Pancreas (tissue), 10 donors: Measurements from ENCODE around the gene PDK2. TPM values are rescaled to one million over a fixed set of nuclear protein-coding genes. Genes with fewer than 3 reads are reported as not detected.

ENCODE experiments used
- ATAC-seq, 4 donors: fragments of 200-7000 bp; cut with Tn5 transposase; one replicate each; pipeline versions ENCODE4 v1.8.0 to v1.9.1; 2020; ENCODE audit warnings: mild to moderate bottlenecking in 4 of 4, moderate library complexity in 4 of 4
- DNase-seq, 6 donors: peaks; one replicate each; pipeline ENCODE4 v3.0.0-alpha.2; 2020
- FAIRE-seq: peaks from 2 replicates; lab custom pipeline; 2012; peaks lifted over from hg19 to GRCh38; lab: Jason Lieb, UNC
- H3K27ac ChIP-seq, 4 donors: fragments of 200-600 bp; sonication (generic); 1 replicate in 3 of 4; 2 replicates in 1 of 4; pipeline versions ENCODE4 v1.5.0 to v1.8.0; 2020
- H3K27me3 ChIP-seq, 4 donors: fragments of 200-600 bp; one replicate each; pipeline ENCODE4 v1.8.0; 2021
- H3K36me3 ChIP-seq, 3 donors: fragments of 200-600 bp; sonication (generic) in 1 of 3; one replicate each; pipeline versions ENCODE4 v1.5.0 to v1.8.0; 2020 to 2021
- H3K4me1 ChIP-seq, 3 donors: fragments of 200-600 bp; one replicate each; pipeline ENCODE4 v1.8.0; 2021
- H3K4me3 ChIP-seq, 4 donors: fragments of 200-600 bp; sonication (generic) in 2 of 4; one replicate each; pipeline versions ENCODE4 v1.5.0 to v1.8.0; 2020 to 2021
- H3K9me3 ChIP-seq, 4 donors: fragments of 200-600 bp; one replicate each; pipeline ENCODE4 v1.8.0; 2021
- CTCF ChIP-seq, 4 donors: fragments of 200-600 bp; sonication (generic) in 3 of 4; IDR thresholded peaks; one replicate each; pipeline versions ENCODE4 v1.5.0 to v1.8.0; 2021; ENCODE audit warnings: antibody characterized with exemption in 4 of 4
- WGBS, 2 donors: extraction: QIAGEN DNeasy Blood & Tissue Kit; methylation state at CpG; one replicate each; pipeline ENCODE4 v1.1.7; 2013; 5-methylcytosine and 5-hydroxymethylcytosine counted together
- intact Hi-C, 3 donors: fragments of 100-400 bp; cut with DNase I; formaldehyde crosslinking; loops; one replicate each; pipeline versions ENCODE4 v1.11.1 to v1.14.2; 2022
- polyA plus RNA-seq, 2 donors: library from polyadenylated mRNA; stranded (reverse); fragments of 200-250 nt; gene quantifications; one replicate each; pipeline ENCODE4 v1.2.3, GENCODE V29; 2013
- total RNA-seq, 6 donors: library from RNA; stranded (reverse); fragmentation: NEBNext Ultra II Directional in 4 of 6; extraction: Animal tissue kit (Norgen Biotek cat#: 25700) in 4 of 6; gene quantifications; one replicate each; pipeline versions ENCODE4 v1.2.1 to v1.2.4, GENCODE V29; 2021 to 2023
- donor health status: healthy with polysubstance abuse.
- donor health status: DM: no; HTN: no; CAD: no; lungs with moderate emphysema.
- donor health status: DM: no; HTN: no; CAD: no.
- donor health status: control.
- donor health status: control.
- donor health status: Bipolar disorder and iron deficiency.
- donor health status: DM: yes; HTN: yes; CAD: no.
- donor health status: DM: no; HTN: no; CAD: no.
- donor health status: DM: no; HTN: no; CAD: no.
- donor health status: DM: yes; HTN: yes; CAD: no.

PDK2 gene
- total and polyA plus RNA-seq, 8 donors: 15.3 to 50.0 (median 29.1) TPM

GRCh38 chr17:50146927-50147665 is 51.9 kb downstream of the PDK2 start:
- H3K27ac ChIP-seq: peak overlapping the region in 3 of 4 donors; percentile 10 to 85 (median 23)
- H3K4me3 ChIP-seq: peak overlapping the region in 2 of 4 donors; percentile 70 to 93
- ATAC-seq: no peak
- TF ChIP-seq CTCF (IDR thresholded peaks at IDR 0.05): no peak
- DNase-seq: peak in 2 of 6 donors; percentile 53 to 60
- intact Hi-C loops: no loop called here
- no peak for FAIRE-seq
- H3K27me3 ChIP-seq: no peaks in the 10 kb centered on the region
- no peaks in the 10 kb centered on the region for H3K9me3 ChIP-seq
- peaks cover 5 to 11% (median 10%) of the 10 kb centered on the region in 3 donors for H3K4me1 ChIP-seq
- H3K36me3 ChIP-seq: peaks cover 0 to 19% (median 7%) of the 10 kb centered on the region in 3 donors
- 35 to 45% methylated on average over 15 of the region's 15 CpGs for WGBS, 2 donors

- H3K4me1 ChIP-seq: peaks cover 10 to 16% (median 10%) of the 10 kb centered on the region in 3 donors
- peak overlapping the region in 2 of 4 donors; percentile 85 to 86 for H3K27ac ChIP-seq
- no peaks in the 10 kb centered on the region for H3K27me3 ChIP-seq
- no peaks in the 10 kb centered on the region for H3K9me3 ChIP-seq
- ATAC-seq: peak; percentile 6 to 25 (median 16)
- intact Hi-C loops: no loop called here
- peak in 4 of 6 donors; percentile 63 to 74 (median 66) for DNase-seq
- FAIRE-seq: no peak
- peak overlapping the region in 3 of 4 donors; percentile 70 to 93 (median 75) for H3K4me3 ChIP-seq
- no peak for TF ChIP-seq CTCF (IDR thresholded peaks at IDR 0.05)
- peaks cover 0 to 13% (median 0%) of the 10 kb centered on the region in 3 donors for H3K36me3 ChIP-seq
- WGBS, 2 donors: 7 to 14% methylated on average over 5 of the region's 5 CpGs
Measured at GRCh38 chr17:50147841-50148225, 52.7 kb downstream of the PDK2 start.

DNA sequence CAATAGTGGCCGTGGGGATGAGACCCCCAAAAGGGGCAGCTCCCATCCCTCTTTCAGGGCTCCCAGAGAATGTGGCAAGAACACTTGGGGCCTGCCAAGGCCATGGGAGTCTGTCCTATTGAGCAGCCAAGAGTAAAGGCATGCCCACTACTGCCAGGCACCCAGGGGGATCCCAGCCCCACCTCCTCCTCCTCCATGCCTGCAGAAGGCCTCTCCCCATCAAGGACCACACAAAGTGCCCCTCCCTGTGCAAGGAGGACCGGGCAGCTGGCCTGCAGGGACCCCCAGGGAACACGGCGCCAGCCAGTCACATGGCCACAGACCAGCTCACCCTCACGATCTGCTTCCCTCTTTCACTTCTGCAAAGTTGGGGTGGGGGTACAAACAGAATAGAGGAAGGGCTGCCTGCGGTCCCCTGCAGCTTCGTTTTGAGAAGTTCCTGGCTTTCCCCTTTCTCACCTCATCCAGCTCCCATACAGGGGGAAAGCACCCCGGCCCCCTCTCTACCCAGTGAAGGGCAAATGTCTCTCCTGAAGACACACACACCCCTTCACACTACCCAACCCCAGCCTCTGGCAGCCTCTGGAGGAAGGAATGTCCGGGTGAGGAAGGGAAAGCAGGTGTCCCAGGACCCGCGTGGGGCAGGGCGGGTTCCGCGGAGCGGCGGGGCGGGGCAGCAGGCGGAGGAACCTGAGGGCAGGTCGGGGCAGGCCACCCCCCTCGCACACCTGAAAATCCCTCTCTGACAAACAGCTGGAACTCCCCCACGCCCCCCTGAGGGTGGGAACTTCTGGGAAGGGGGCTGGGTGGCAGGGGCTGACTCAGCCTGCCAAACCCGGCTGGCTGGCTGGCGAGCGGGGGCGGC is 53.3 kb downstream of the PDK2 start:
- peak overlapping the region in 3 of 4 donors; percentile 22 to 86 (median 85) for H3K27ac ChIP-seq
- intact Hi-C loops: no loop called here
- H3K36me3 ChIP-seq: peaks cover 0 to 7% (median 0%) of the 10 kb centered on the region in 3 donors
- no peak for TF ChIP-seq CTCF (IDR thresholded peaks at IDR 0.05)
- peak; percentile 28 to 45 (median 37) for ATAC-seq
- WGBS, 2 donors: 3 to 4% methylated on average over 20 to 24 of the region's 25 CpGs
- no peaks in the 10 kb centered on the region for H3K9me3 ChIP-seq
- H3K27me3 ChIP-seq: no peaks in the 10 kb centered on the region
- peak overlapping the region; percentile 70 to 93 (median 80) for H3K4me3 ChIP-seq
- FAIRE-seq: no peak
- peaks cover 10 to 16% (median 10%) of the 10 kb centered on the region in 3 donors for H3K4me1 ChIP-seq
- peak; percentile 83 to 87 (median 84) for DNase-seq

GRCh38 chr17:50149091-50149416 is 53.9 kb downstream of the PDK2 start:
- Histone ChIP-seq H3K27me3 (no peaks in the 10 kb centered on the region), H3K4me1 (peaks cover 10 to 16% (median 15%) of the 10 kb centered on the region in 3 donors), H3K27ac (peak overlapping the region in 3 of 4 donors; percentile 22 to 86 (median 85)), H3K36me3 (peaks cover 0 to 1% (median 0%) of the 10 kb centered on the region in 3 donors), H3K4me3 (peak overlapping the region; percentile 70 to 93 (median 80)), H3K9me3 (no peaks in the 10 kb centered on the region)
- no peak for DNase-seq
- WGBS, 2 donors: 0 to 1% methylated on average over 22 to 29 of the region's 30 CpGs
- FAIRE-seq: no peak
- ATAC-seq: no peak
- intact Hi-C loops: no loop called here
- TF ChIP-seq CTCF (IDR thresholded peaks at IDR 0.05): no peak
